Measurements from ENCODE around the gene GPR17.

The GPR17 gene

DNA sequence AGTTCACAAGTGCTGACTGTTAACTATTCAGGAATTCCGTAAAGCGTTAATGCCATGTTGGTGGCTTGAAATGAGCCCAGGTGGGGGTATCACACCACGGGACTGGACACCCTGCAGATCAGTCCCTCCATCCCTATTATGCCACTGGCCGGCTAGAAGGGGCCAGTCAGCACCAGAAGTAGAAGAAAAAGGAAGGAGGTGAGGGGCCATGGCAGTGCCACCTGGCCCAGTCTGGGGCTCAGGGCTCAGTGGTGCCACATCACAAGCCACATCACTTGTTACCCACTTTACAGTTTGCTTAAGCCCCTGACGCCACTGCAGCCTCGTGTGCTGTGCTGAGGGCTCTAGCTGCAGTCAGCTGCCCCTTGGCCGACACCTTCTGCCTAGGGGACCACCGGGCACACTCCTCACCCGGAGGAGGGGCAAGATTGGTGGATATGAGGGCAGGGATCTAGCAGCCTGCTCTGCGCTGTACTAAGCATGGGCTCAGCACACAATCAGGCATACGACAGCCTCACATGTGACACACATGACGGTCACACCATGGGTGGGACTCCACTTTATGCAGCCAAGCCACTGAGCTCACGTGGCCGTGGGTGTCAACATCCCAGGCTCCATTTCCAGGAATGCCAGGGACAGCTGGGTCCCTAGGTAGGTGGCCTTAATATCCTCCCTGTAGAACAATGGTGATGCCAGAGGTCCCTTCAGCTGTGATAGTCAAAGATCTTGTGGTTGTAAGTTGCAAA is 25.8 kb downstream of the GPR17 start:
- DNase-seq (ENCODE audit: low read depth) = no peak

DNA sequence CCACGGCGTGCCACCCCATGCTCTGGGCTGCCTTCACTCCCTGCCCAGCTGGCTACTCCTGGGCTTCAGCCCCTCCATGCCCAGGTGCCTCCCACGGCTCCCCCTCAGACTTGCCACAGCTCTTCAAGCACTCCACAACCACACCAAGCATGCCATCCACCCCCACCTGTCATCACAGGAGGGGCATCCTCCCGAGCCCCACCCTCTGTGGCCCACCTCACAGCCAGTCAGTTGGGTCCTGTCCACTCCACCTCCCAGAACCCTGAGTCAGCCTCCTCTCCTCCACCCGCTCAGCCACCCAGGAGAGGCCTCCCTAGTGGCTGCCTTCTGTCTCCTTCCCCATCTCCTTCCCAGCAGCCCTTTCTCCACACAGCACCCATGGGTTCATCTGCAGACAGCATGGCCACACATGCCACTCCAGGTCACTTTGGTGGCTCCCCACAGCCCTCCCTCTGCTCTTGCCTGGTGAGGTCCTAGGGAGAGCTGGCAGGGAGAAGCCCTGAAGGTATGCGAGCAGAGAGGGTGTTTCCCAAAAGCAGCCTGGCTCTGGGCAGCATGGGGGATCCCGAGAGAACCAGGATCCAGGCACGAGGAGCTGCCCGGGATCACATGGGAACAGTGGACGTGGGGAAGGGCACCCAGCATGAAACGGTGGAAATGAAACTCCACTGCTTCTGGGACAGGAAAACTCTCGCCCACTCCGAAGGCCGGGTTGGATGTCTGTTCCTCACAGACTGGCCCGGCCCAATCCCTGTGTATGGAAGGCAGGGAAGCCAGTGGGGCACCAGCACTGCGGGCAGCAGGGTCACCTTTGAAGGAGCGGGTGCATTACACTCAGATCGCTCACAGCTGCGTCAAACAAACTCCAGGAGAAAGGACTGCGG is 26.6 kb downstream of the GPR17 start:
- DNase-seq (ENCODE audit: low read depth) = no peak

DNA sequence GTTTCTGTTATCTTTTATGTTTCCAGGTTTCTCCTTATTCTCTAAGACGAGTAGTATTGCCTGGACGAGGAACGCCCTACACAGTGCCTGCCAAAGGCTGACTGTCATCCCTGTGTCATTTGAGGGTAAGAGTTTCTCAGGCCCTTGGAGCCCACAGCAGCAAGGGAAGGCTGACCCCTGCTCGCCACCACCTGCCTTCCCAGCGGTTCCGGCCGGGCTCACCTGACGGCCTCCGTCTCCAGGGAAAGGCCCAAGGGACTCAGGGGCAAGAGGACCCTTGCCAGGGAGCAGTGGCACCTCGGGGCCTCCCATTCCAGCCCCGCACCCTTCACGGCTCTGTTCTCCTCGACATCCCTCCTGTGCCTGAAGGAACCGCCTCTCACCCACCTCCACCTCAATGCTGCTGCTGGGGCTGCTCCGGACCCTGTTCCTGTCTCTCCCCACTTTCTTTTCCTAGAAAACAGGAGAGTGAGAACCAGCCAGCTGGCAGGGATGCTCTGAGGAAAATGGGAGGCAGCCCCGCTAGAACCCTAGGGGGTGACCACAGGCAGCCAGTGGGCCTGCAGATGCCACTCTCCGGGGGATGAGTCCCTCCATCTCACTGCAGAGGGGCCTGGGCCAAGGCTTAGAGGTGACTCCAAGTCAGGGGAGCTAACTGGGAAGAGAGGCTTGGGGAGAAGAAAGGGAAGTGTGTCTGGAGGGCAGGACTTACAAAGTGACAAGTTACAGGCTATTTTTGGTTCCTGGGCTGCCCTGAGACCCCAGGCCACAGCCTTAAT is 27.5 kb downstream of the GPR17 start:
- DNase-seq (ENCODE audit: low read depth) = no peak

DNA sequence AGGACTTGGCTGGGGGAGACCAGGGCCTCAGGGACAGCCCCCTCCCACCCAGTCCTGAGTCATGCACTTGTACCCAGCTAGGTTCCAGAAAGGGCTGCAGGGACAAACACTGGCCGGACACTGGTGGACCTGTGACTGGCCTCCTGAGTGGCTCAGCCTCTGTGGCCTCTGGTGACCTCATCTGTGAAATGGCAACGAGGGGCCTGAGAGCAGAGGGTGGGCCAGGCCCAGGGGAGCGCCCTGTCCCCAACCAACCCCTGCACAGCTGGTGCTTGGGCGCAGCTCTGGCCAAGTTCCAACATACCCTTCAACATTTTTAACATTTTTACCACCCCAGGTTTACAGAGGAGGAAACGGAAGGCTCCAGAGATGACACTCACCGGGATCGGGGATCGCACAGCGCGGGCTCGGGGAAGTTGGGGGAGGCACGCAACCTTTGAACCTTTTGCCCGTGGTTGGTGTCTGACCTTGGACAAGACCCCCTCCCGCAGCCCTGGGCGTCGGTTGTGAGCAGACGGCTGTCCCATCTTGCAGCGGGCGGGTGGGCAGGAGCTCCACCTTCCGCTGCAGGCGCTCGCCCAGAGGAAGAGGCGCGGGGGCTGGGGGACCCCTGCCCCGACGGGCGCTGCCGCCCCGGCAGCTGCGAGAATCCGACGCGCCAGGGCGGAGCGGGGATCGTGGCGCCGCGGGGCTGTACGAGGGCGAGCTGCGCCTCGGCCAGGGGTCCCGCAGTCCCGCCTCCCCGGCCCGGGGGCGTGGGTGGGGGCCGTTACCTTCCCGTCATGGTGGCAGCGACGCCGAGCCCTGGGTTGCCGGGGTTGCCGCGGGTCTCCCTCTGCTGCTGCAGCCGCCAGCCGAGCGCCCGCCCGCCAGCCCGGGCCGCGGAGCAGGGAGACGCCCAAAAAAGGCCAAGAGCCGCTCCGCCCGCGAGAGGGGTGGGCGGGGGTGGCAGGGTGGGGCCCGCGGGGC is 28.6 kb downstream of the GPR17 start:
- DNase-seq (ENCODE audit: low read depth) = no peak

DNA sequence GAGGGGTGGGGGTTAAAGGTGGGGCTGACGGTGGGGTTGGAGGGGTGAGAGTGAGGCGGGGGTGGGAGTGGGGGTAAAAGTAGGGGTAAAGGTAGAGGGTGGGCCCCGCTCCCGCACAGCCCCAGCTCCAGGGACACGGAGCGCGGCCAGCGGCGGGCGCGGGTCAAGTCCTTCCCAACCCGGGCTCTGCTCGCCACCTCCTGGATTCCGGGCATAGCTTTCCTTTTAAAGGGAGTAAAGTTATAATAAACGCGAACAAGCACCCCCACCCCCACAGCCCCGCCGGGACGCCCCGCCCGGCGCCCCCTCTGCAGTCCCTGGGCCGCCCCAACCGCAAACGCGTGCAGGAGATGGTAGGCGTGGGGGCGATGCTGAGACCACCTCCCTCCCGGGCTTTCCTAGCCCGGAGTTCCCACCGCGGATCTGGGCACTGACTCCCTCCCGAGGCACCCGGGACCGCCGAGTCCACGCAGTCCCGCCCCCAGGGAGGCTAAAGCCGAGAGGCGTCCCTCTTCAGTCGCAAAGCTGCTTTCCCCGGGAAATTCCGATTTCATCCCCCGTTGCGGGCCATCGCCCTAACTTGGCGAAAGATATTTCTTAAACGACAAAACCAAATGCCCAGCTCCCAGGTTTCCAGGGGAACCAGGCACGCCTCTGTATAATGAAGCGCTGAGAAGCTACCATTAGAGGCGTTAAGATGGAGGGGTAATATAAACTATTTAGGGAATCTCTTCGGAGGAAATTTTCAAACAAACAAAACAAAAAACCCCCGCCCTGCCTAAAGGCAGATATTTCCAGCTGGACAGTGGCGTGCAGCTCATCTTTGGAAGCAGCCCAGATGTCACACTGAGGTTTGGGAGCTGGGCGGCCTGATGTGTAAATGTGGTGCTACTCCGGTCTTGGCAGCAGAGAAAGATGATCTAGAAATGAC is 29.6 kb downstream of the GPR17 start, which contains the start of gene LIMS2:
TSS of gene LIMS2 (minus strand) at position 200 of the 931 bp plus-strand sequence. CDS start 506 bp downstream, outside the sequence.
- no peak for DNase-seq (ENCODE audit: low read depth)

DNA sequence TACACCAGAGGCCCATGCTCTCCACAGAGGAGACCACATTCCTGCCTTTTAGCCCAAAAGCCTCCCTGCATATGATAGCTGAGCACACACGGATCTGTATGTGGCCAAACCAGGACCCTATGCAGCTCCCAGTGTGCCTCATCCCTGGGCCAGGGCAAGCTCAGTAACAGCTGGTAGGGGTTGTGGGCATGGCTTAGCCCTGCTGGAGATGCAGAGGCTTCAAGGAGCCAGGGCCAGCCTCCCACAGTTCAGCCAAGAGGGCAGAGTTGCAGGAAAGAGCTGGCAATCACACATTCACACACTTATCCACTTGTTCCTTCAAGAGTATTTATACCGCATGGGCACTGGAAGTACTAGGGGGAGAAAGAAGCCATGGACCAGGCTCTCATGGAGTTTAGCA is 31.0 kb downstream of the GPR17 start:
- DNase-seq (ENCODE audit: low read depth) = no peak

DNA sequence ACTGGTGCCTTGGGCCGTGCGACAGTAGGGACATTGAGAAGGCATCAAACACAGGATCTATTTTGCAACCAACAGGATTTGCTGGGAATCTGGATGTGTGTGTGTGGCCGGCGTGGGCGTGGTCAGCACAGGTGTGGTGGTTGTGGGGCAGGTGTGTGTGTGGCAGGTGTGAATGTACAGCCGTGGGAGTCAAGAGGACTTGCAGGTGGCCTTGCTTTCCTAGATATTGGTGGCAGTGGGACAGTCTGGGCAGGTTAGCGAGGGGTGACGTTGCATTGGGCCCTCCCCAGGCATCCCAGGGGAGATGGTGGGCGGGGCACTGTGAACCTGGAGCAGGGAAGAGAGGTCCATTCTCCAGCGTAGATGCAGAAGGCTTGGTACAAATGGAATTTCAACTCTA is 32.6 kb downstream of the GPR17 start:
- DNase-seq (ENCODE audit: low read depth) = no peak

DNA sequence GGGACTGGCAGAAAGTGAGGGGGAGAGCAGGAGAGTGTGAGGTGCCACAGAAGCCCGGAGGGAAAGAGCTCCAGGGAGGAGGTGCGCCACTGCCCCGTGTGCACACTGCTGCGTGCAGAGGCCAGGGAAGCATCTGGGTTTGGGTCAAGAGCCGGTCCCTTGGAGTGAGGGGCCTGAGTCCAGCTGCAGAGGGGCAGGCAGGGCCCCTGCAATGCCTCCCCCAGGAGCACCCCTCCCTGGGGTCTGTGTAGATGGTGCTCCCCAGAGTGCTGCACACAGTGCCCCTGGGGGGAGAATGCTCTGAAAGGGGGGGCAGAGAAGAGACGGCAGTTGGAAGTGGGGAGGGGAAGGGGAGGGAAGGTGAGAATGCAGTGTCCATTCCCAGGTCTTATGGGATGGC is 33.0 kb downstream of the GPR17 start:
- DNase-seq (ENCODE audit: low read depth) = no peak

DNA sequence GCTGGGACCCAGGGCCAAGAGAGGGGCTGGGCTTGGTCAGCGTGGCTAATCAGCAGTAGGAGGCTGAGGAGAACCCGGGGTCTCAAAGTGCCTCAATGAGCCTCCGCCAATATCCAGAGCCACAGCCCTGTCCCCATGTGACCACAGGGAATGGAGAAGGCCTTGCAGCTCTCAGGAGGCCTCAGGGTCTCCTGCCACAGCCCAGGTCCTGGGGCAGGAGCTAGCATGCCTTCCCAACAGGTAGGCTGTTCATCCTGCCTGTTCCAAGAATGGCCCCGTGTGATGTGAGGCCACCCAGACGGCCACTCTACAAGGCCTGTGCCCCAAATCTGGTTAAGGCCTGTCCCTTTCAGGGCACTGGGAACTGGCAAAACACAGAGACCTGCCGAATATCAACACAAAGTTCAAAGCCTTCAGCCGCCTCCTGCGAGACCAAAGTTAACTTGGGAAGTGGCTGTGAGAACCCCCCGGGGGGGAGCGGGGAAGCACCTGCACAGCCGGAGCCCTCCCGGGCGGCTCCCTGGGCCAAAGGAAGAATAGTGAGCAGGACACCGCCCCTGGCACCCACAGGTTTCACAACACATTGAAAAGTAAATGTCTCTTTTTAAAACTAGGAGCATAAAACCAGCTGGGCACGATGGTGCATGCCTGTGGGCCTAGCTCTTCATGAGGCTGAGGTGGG is 33.9 kb downstream of the GPR17 start:
- DNase-seq (ENCODE audit: low read depth) = no peak

DNA sequence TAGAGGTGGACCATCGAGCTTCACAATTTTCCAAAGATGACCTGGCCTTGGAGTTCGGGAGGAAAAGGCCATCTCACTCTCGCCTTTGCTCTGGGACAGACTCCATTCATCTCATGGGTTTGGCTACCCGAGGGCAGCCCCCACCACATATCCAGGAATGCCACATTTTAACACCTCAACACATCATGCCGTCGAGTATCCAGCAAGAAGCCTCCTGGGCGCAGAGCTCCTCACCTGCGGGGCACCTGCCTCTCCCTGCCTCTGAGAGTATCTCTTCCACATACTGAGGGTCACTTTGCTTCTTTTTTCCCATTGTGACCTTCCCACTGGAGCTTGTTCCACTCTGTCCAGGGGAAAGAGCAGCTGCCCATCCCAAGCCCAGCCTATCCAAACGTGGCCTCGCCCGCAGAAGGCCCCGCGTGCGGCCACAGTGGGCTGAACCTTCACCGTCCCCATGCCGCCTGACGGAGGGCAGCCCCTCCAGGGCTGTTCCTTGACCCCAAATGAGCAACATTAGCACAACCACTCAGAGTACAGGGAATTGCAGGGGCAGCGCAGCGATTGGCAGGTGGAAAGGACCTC is 34.8 kb downstream of the GPR17 start:
- DNase-seq (ENCODE audit: low read depth) = no peak

DNA sequence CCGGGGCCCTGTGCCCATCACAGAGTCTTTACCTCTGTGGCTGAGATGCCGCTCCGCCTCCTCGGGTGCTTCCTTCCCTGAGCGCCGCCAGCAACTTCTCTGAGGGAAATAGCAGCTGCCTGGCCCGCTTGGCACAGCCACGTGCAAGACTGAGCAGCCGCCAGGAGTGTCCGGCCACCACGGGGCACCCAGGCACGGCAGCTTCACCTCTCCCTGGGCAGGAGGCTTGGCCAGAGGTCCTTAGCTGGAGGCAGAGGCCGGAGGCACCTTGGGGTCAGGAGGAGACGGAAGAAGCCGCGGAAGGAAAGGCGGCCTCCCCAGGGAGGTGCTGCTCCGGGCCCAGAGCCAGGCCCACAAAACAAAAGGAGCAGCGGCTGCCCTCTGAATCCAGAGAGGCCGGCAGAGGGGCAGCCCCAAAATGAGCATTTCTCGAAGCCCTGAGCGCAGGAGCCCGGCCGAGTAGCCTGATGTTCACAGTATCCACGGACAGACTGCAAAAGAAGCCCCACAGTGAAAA is 35.4 kb downstream of the GPR17 start:
- DNase-seq (ENCODE audit: low read depth) = no peak

DNA sequence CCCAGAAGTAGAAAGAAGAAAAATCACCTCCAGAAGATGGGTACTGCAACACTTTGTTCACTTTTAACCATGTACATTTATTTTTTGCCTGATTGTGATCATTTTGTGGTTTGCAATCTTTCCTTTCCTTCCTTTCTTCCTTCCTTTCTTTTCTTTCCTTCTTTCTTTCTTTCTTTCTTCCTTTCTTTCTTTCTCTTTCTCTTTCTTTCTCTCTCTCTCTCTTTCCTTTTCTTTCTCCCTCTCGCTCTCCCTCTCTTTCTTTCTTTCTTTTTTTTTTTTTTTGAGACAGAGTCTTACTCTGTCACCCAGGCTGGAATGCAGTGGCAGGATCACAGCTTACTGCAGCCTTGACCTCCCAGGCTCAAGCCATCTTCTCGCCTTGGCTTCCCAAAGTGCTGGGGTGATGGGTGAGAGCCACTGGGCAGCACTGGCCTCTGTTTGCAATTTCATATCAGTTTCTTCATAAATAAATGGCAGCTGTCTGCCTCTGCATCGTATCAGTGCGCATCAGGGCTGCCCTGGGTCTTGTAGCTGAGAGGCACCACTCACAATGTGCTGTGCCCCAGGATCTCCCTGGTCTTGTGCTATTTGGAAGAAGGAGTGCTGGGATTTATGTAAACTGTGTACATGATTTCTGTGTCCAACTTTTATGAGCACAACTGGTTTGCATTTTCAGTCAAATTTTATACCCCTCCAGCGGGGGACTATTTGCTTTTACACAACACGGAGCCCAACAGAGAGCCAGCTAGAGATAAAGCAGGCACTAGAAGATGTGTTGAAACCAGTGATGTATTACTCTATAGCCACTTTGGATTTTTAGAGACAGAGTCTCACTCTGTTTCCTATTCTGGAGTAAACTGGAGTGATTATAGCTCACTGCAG is 36.3 kb downstream of the GPR17 start:
- DNase-seq (ENCODE audit: low read depth) = no peak

DNA sequence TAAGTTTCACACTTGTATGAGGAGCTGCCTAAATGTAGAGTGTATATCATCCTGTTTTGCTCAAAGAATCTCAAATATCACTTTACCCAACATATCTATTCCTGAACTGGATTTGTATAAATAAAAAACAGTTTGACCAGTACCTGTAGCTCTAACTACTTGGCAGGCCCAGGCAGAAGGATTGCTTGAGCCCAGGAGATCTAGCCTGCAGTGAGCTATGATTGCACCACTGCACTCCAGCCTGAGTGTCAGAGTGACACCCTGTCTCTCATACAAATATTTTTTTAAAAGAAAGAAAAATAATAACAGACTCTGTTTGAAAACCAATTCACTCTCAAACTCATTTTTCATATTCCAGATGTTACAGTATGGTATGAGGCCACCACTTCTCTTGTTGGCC is 37.1 kb downstream of the GPR17 start:
- DNase-seq (ENCODE audit: low read depth) = no peak

DNA sequence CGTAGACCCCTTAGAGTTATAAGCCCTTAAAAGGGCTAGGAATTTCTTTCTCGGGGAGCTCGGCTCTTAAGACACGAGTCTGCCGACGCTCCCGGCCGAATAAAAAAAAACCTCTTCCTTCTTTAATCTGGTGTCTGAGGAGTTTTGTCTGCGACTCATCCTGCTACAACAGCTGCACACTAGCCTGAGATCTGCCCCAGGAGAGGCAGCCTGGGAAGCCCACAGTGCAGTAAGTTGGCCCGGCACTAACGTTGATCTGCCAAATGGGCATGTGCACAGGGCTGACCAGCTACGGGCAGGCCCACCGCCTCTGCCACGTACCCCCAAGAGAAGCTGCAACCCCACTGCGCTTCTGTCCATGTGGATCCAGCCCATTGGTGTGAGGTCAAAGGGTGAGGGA is 37.8 kb downstream of the GPR17 start:
- DNase-seq (ENCODE audit: low read depth) = no peak

DNA sequence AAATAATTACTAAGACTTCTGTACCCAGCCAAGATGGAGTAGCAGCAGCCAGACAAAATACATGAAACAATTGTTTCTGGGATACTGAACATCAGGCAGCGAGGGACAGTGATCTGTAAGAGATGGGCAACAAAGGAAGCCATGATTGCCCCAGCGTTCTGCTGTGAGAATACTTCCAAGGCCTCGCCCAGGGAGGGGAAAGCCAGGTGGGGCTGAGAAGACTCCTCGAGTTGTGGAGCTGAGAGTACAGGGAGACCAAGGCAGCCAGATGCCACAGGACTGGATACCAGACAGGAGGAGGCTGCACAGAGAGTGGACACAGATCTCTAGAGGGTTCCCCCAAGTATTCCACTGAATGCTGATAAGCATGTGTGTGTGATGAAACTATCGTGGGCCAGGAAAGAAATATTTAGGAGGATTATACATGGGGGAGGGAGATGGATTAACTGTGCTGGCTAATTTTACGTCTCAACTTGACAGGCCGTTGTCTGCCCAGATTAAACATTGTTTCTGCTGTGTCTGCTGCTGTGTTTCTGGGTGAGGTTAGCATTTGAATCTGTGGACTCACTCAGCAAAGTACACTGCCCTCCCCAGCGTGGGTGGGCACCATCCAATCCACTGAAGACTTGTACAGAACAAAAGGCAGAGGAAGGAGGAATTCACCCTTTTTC is 39.6 kb downstream of the GPR17 start:
- DNase-seq (ENCODE audit: low read depth) = no peak

DNA sequence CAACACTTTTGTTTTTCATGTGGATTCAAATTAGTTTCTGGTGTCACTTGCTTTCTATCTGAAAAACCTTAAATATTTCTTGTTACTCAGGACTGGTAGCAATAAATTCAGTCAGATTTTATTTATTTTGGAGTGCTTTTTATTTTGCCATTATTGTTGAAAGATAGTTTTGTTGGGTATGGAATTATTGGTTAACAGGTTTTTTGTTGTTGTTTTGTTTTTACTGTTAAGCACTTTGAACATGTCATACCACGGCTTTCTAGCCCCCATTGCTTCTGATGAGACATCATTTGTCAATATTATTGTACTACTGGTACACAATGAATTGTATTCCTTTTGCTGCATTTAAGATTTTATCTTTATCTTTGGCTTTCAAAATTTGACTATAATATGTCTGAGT is 42.5 kb downstream of the GPR17 start:
- no peak for DNase-seq (ENCODE audit: low read depth)

DNA sequence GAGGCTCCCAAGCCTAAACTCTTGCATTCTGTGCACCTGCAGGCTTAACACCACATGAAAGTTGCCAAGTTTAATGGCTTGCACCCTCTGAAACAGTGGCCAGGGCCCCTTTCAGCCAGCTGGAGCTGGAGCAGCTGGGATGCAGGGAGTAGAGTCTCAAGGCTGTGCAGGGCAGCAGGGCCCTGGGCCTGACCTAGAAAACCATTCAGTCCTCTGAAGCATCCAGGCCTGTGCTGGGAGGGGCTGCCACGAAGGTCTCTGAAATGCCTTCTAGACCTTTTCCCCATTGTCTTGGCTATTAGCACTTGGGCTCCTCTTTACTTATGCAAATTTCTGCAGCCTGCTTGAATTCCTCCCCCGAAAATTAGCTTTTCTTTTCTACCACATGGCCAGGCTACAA is 44.7 kb downstream of the GPR17 start:
- no peak for DNase-seq (ENCODE audit: low read depth)
